ENCODE data around the gene PPP1R16B. TPM values are rescaled to one million over a fixed set of nuclear protein-coding genes. Genes with fewer than 3 reads are reported as not detected.

PPP1R16B gene
- total and polyA plus RNA-seq, 2 experiments from 2014 or later = 0.15 TPM; not detected in 1

DNA sequence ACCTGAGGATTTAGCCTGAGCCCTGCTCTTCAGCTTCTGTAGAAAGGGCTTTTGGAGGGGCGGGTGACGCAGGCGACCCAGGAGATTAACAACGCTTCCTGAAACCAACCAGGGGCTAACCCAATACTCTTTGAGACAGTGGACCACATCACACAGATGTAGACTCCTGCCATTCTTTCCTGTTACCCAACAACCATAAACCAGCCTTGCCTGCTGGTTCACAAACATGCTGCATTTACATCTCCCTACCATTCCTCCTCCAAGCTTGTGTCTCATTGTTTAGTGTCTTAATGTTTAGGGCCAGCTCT is 28.3 kb downstream of the PPP1R16B start:
- Histone ChIP-seq H3K36me3 (no peaks in the 10 kb centered on the region), H3K4me1 (ENCODE audit: low read depth) (no peaks in the 10 kb centered on the region), H3K27ac (no peak overlapping the region), H3K4me3 (no peak overlapping the region), H3K27me3 (no peaks in the 10 kb centered on the region), H3K9me3 (ENCODE audit: low read depth) (no peaks in the 10 kb centered on the region)
- TF ChIP-seq, protein P1, sequence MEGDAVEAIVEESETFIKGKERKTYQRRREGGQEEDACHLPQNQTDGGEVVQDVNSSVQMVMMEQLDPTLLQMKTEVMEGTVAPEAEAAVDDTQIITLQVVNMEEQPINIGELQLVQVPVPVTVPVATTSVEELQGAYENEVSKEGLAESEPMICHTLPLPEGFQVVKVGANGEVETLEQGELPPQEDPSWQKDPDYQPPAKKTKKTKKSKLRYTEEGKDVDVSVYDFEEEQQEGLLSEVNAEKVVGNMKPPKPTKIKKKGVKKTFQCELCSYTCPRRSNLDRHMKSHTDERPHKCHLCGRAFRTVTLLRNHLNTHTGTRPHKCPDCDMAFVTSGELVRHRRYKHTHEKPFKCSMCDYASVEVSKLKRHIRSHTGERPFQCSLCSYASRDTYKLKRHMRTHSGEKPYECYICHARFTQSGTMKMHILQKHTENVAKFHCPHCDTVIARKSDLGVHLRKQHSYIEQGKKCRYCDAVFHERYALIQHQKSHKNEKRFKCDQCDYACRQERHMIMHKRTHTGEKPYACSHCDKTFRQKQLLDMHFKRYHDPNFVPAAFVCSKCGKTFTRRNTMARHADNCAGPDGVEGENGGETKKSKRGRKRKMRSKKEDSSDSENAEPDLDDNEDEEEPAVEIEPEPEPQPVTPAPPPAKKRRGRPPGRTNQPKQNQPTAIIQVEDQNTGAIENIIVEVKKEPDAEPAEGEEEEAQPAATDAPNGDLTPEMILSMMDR (IDR thresholded peaks at IDR 0.05; ENCODE audit: low read depth, low read length) = no peak
- DNase-seq (ENCODE audit: low read depth in 1 of 2, low spot score in 1 of 2) = no peak

DNA sequence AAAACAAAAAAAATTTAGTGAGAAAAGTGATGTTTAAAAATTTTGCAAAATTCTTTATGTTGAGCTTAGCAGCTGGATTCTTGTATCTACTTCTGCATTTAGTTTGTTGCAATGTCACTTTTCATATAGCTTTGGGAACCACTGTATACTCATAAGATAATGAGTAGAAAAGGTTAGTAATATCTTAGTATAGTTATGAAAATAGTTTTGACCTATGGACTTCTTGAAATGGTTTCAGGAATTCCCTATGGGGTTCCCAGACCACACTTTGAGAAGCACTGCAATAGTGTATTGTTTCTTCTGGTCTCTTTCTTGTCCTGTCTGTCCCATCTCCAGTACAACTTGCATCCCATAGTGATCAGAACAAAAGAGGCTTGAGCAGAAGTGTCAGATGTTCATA is 29.4 kb downstream of the PPP1R16B start:
- Histone ChIP-seq H3K4me3 (no peak overlapping the region), H3K36me3 (no peaks in the 10 kb centered on the region), H3K27me3 (no peaks in the 10 kb centered on the region), H3K4me1 (ENCODE audit: low read depth) (no peaks in the 10 kb centered on the region), H3K9me3 (ENCODE audit: low read depth) (no peaks in the 10 kb centered on the region), H3K27ac (no peak overlapping the region)
- DNase-seq (ENCODE audit: low read depth in 1 of 2, low spot score in 1 of 2) = no peak
- TF ChIP-seq, protein P1 (IDR thresholded peaks at IDR 0.05; ENCODE audit: low read depth, low read length) = no peak

DNA sequence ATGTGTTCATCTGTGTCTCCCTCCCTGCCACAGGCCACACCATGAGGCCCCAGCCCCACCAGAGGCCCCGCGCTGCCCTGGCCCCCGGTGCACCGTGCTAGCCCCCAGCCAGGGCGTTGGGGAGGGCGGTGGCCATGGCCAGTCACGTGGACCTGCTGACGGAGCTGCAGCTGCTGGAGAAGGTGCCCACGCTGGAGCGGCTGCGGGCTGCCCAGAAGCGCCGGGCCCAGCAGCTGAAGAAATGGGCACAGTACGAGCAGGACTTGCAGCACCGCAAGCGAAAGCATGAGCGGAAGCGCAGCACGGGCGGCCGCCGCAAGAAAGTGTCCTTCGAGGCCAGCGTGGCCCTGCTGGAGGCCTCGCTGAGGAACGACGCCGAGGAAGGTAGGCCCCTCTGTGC is 30.3 kb downstream of the PPP1R16B start:
- Histone ChIP-seq H3K9me3 (ENCODE audit: low read depth) (no peaks in the 10 kb centered on the region), H3K4me3 (no peak overlapping the region), H3K36me3 (no peaks in the 10 kb centered on the region), H3K4me1 (ENCODE audit: low read depth) (no peaks in the 10 kb centered on the region), H3K27ac (no peak overlapping the region), H3K27me3 (no peaks in the 10 kb centered on the region)
- no peak for DNase-seq (ENCODE audit: low read depth in 1 of 2, low spot score in 1 of 2)
- TF ChIP-seq, protein P1 (IDR thresholded peaks at IDR 0.05; ENCODE audit: low read depth, low read length) = no peak

DNA sequence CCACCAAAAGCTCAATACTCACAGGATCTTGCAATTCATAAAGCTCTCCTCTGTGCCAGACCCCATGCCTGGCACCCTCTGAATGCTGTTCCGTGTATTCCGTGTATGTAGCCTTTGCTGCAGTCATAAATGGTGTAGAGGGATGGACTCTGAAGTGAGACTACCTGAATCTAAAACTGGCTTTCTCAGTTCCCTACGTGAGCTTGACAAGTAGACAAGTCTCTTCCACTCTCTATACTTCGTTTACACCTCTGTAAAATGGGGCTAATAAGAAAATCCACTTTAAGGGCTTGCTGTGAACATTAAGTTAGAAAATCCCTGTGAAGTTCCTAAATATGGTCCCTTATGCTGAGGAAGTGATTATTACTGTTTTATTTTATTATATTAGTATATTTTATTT is 31.5 kb downstream of the PPP1R16B start:
- Histone ChIP-seq H3K36me3 (no peaks in the 10 kb centered on the region), H3K9me3 (ENCODE audit: low read depth) (no peaks in the 10 kb centered on the region), H3K4me1 (ENCODE audit: low read depth) (no peaks in the 10 kb centered on the region), H3K4me3 (no peak overlapping the region), H3K27me3 (no peaks in the 10 kb centered on the region), H3K27ac (no peak overlapping the region)
- TF ChIP-seq, protein P1 (IDR thresholded peaks at IDR 0.05; ENCODE audit: low read depth, low read length) = no peak
- DNase-seq (ENCODE audit: low read depth in 1 of 2, low spot score in 1 of 2) = no peak

DNA sequence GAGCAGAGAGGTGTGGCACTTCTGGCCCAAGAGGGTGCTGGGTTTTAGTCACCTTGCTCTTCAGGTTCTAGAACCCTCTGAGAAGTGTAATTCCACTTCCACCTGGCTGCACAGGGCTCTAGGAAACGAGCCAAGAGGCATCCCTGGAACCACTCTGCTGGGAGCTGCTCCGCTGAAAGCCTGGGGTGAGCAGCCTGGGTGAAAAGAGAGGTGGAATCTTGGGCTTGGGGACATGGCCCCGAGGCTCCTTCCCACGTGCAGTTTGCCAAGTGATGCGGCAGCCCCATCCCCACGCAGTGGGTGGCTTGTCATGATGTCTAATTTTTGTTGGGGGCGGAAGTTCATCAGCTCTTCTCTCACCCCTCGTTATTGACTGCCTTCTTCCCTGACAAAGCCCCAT is 32.8 kb downstream of the PPP1R16B start:
- TF ChIP-seq, protein P1 (IDR thresholded peaks at IDR 0.05; ENCODE audit: low read depth, low read length) = no peak
- Histone ChIP-seq H3K9me3 (ENCODE audit: low read depth) (no peaks in the 10 kb centered on the region), H3K4me1 (ENCODE audit: low read depth) (no peaks in the 10 kb centered on the region), H3K36me3 (no peaks in the 10 kb centered on the region), H3K4me3 (no peak overlapping the region), H3K27ac (no peak overlapping the region), H3K27me3 (no peaks in the 10 kb centered on the region)
- no peak for DNase-seq (ENCODE audit: low read depth in 1 of 2, low spot score in 1 of 2)

DNA sequence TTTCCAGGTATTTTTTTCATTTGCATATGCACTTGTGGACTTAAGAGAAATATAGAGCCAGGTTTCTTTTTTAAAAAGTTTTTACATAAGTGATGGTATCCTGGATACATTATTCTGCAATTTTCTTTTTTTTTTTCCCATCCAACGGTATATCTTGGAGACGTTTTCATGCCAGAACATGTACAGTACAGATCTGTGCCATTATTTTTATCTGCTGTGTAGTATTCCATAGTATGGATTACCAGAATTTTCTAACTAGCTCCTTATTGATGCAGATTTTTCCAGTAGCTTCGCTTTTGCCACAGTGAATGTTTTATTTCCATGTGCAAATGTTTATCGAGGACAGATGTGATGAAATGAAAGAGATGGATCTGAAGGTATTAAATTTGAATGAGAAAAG is 34.1 kb downstream of the PPP1R16B start:
- Histone ChIP-seq H3K9me3 (ENCODE audit: low read depth) (no peaks in the 10 kb centered on the region), H3K36me3 (no peaks in the 10 kb centered on the region), H3K27ac (no peak overlapping the region), H3K27me3 (no peaks in the 10 kb centered on the region), H3K4me3 (no peak overlapping the region), H3K4me1 (ENCODE audit: low read depth) (no peaks in the 10 kb centered on the region)
- TF ChIP-seq, protein P1 (IDR thresholded peaks at IDR 0.05; ENCODE audit: low read depth, low read length) = no peak
- DNase-seq (ENCODE audit: low read depth in 1 of 2, low spot score in 1 of 2) = no peak

Data from cardiac muscle cell (in vitro differentiated cells and primary cell).